ENCODE results near the gene TSPAN19. TPM values are rescaled to one million over a fixed set of nuclear protein-coding genes. Genes with fewer than 3 reads are reported as not detected.

TSPAN19 gene
- total RNA-seq, 2 donors from 2014 or later, result not detected

GRCh38 chr12:84974155-84974815 is 61.8 kb downstream of the TSPAN19 start:
- Histone ChIP-seq H3K4me1 (no peaks in the 10 kb centered on the region), H3K27ac (no peak overlapping the region), H3K27me3 (no peaks in the 10 kb centered on the region), H3K36me3 (replicated peaks in 1 of 2; ENCODE audit: insufficient read depth in 1 of 2, low read depth in 2 of 2) (no peaks in the 10 kb centered on the region), H3K9me3 (no peaks in the 10 kb centered on the region), H3K4me3 (no peak overlapping the region)
- ATAC-seq (no peak), DNase-seq (no peak)
- TF ChIP-seq, protein P1, sequence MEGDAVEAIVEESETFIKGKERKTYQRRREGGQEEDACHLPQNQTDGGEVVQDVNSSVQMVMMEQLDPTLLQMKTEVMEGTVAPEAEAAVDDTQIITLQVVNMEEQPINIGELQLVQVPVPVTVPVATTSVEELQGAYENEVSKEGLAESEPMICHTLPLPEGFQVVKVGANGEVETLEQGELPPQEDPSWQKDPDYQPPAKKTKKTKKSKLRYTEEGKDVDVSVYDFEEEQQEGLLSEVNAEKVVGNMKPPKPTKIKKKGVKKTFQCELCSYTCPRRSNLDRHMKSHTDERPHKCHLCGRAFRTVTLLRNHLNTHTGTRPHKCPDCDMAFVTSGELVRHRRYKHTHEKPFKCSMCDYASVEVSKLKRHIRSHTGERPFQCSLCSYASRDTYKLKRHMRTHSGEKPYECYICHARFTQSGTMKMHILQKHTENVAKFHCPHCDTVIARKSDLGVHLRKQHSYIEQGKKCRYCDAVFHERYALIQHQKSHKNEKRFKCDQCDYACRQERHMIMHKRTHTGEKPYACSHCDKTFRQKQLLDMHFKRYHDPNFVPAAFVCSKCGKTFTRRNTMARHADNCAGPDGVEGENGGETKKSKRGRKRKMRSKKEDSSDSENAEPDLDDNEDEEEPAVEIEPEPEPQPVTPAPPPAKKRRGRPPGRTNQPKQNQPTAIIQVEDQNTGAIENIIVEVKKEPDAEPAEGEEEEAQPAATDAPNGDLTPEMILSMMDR (IDR thresholded peaks at IDR 0.05), result no peak
- no peak for TF ChIP-seq POLR2A (IDR thresholded peaks at IDR 0.05)
- 82 to 87% methylated on average over 2 of the region's 2 CpGs for WGBS, 2 donors
- intact Hi-C loops (cut with DNase I), result no loop called here

- ATAC-seq (no peak), DNase-seq (no peak)
- Histone ChIP-seq H3K27ac (no peak overlapping the region), H3K36me3 (replicated peaks in 1 of 2; ENCODE audit: insufficient read depth in 1 of 2, low read depth in 2 of 2) (no peaks in the 10 kb centered on the region), H3K4me3 (no peak overlapping the region), H3K9me3 (no peaks in the 10 kb centered on the region), H3K4me1 (no peaks in the 10 kb centered on the region), H3K27me3 (no peaks in the 10 kb centered on the region)
- TF ChIP-seq POLR2A (IDR thresholded peaks at IDR 0.05), result no peak
- TF ChIP-seq, protein P1 (IDR thresholded peaks at IDR 0.05), result no peak
- intact Hi-C loops (cut with DNase I), result no loop called here
Observed at GRCh38 chr12:84973026-84973425, 63.1 kb downstream of the TSPAN19 start.

DNA sequence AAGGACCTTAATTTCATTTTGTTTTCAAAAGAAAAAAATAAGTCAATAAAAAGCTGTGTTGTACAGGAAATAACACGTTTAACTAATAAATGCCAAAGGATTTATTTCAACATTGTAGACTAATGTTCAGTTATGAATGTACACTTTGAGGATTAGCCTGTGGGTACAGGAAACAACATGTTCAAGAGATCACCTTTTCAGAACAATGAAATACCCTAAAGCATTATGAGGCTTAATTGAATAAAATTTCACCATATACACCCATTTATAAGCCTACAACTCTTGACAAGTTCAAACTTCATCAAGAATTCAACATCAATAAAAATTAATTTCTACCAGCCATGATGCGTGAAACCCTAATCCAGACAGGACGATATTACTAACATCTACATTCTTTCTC is 66.9 kb downstream of the TSPAN19 start:
- Histone ChIP-seq H3K4me3 (no peak overlapping the region), H3K4me1 (no peaks in the 10 kb centered on the region), H3K36me3 (replicated peaks in 1 of 2; ENCODE audit: insufficient read depth in 1 of 2, low read depth in 2 of 2) (no peaks in the 10 kb centered on the region), H3K27ac (no peak overlapping the region), H3K9me3 (no peaks in the 10 kb centered on the region), H3K27me3 (no peaks in the 10 kb centered on the region)
- DNase-seq (no peak), ATAC-seq (no peak)
- no peak for TF ChIP-seq POLR2A (IDR thresholded peaks at IDR 0.05)
- TF ChIP-seq, protein P1 (IDR thresholded peaks at IDR 0.05), result no peak
- intact Hi-C loops (cut with DNase I), result no loop called here
- 60 to 69% methylated on average over 3 of the region's 3 CpGs for WGBS, 2 donors

Other genes with a start within 250 kb of the TSPAN19 start
- not detected for gene SLC6A15, start 123.5 kb downstream of the TSPAN19 start, total RNA-seq
- gene LRRIQ1, start 74 bp upstream of the TSPAN19 start, total RNA-seq, result 1 to 10 TPM; 1.0 to 3.6 TPM
- gene ALX1, start 243.9 kb upstream of the TSPAN19 start, total RNA-seq, result not detected